Left ventricle myocardium inferior (tissue), 1 donor: ENCODE measurements around the gene GNG7. TPM values are rescaled to one million over a fixed set of nuclear protein-coding genes. Genes with fewer than 3 reads are reported as not detected.

Source experiments
- DNase-seq: peaks from one replicate; pipeline ENCODE4 v3.0.0-alpha.2; 2020
- H3K27ac ChIP-seq: fragments of 200-600 bp; replicated peaks from 2 replicates; pipeline ENCODE4 v1.8.0; 2021
- H3K27me3 ChIP-seq: fragments of 200-600 bp; 2 replicates; pipeline ENCODE4 v1.8.0; 2021; ENCODE audit warnings: low read depth
- H3K36me3 ChIP-seq: fragments of 200-600 bp; 2 replicates; pipeline ENCODE4 v1.8.0; 2021
- H3K4me1 ChIP-seq: fragments of 200-600 bp; 2 replicates; pipeline ENCODE4 v1.8.0; 2021
- H3K4me3 ChIP-seq: fragments of 200-600 bp; 2 replicates; pipeline ENCODE4 v1.8.0; 2021; ENCODE audit warnings: mild to moderate bottlenecking, moderate library complexity
- H3K9me3 ChIP-seq: fragments of 200-600 bp; replicated peaks from 2 replicates; pipeline ENCODE4 v1.8.0; 2021
- intact Hi-C: fragments of 100-400 bp; cut with micrococcal nuclease; formaldehyde crosslinking; loops from one replicate; pipeline ENCODE4 v1.11.0; 2022
- total RNA-seq: library from RNA; stranded (reverse); fragmentation: NEBNext Ultra II Directional; extraction: Animal tissue kit (Norgen Biotek cat#: 25700); gene quantifications from one replicate; pipeline ENCODE4 v1.2.1, GENCODE V29; 2021
- TF ChIP-seq, protein P1 (sequence below): fragments of 200-600 bp; IDR thresholded peaks from 2 replicates; pipeline ENCODE4 v1.8.0; 2021; ENCODE audit warnings: antibody characterized with exemption, mild to moderate bottlenecking, borderline replicate concordance
- donor health status: DM: no; HTN: yes; CAD: no; lungs with severe emphysema.

The GNG7 gene
- total RNA-seq, 1 donor from 2014 or later, result 46.6 TPM

DNA sequence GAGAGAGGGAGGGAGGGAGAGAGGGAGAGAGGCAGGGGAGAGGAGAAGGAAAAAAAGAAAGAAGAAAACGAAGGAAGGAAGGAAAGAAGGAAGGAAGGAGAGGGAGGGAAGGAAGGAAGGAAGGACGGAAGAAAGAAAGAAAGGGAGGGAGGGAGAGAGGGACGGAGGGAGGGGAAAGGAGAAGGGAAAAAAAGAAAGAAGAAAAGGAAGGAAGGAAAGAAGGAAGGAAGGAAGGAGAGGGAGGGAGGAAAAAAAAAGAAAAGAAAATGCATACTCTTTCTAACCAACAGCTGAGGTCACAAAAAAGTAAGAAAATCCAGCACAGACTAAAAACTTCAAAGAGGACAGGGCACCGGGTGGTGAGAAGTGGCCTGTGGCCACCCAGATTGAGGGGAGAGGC, 109.7 kb downstream of the GNG7 start:
- Histone ChIP-seq H3K4me3 (no peak overlapping the region), H3K9me3 (peaks cover 5% of the 10 kb centered on the region), H3K4me1 (peaks cover 12% of the 10 kb centered on the region), H3K27ac (no peak overlapping the region), H3K36me3 (no peaks in the 10 kb centered on the region), H3K27me3 (no peaks in the 10 kb centered on the region)
- no peak for DNase-seq
- TF ChIP-seq, protein P1, sequence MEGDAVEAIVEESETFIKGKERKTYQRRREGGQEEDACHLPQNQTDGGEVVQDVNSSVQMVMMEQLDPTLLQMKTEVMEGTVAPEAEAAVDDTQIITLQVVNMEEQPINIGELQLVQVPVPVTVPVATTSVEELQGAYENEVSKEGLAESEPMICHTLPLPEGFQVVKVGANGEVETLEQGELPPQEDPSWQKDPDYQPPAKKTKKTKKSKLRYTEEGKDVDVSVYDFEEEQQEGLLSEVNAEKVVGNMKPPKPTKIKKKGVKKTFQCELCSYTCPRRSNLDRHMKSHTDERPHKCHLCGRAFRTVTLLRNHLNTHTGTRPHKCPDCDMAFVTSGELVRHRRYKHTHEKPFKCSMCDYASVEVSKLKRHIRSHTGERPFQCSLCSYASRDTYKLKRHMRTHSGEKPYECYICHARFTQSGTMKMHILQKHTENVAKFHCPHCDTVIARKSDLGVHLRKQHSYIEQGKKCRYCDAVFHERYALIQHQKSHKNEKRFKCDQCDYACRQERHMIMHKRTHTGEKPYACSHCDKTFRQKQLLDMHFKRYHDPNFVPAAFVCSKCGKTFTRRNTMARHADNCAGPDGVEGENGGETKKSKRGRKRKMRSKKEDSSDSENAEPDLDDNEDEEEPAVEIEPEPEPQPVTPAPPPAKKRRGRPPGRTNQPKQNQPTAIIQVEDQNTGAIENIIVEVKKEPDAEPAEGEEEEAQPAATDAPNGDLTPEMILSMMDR, result no peak
- intact Hi-C loops, result no loop called here

- no peak for DNase-seq
- peaks cover 21% of the 10 kb centered on the region for H3K4me1 ChIP-seq
- TF ChIP-seq, protein P1, result no peak
- H3K27ac ChIP-seq, result no peak overlapping the region
- no peak overlapping the region for H3K4me3 ChIP-seq
- peaks cover 5% of the 10 kb centered on the region for H3K9me3 ChIP-seq
- no peaks in the 10 kb centered on the region for H3K36me3 ChIP-seq
- H3K27me3 ChIP-seq, result no peaks in the 10 kb centered on the region
- intact Hi-C loops, result no loop called here
These were observed 110.8 kb downstream of the GNG7 start for GRCh38 chr19:2591537-2592291.

DNA sequence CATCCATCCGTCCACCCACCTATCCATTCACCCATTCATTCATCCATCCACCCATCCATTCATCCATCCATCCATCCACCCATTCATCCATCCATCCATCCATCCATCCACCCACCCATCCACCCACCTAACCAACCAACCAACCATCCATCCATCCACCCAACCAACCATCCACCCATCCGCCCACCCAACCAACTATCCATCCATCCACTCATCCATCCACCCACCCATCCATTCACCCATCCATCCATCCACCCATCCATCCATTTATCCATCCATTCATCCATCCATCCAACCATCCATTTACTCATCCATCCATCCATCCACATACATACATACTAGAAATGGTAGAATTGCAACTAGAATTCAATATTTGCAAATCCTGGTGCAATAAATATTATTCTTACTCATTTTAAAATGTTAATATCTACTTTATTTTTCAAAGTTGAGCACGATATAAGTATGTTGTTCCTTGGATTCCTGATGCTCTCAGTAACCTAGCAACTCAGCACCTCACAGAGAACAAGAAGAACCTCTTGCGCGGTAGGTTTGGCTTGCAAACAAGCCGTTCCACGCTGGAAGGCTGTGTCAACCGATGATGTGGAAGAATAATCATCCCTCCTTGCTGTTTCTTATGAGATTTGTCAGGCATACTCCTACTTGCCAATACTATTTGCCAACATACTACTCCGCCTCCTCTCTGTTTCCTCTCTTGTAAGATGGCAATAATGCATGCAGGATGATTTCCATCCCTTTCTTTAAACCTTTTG, 111.7 kb downstream of the GNG7 start:
- peaks cover 21% of the 10 kb centered on the region for H3K4me1 ChIP-seq
- H3K36me3 ChIP-seq, result no peaks in the 10 kb centered on the region
- no peaks in the 10 kb centered on the region for H3K27me3 ChIP-seq
- peaks cover 5% of the 10 kb centered on the region for H3K9me3 ChIP-seq
- no peak overlapping the region for H3K4me3 ChIP-seq
- no peak for DNase-seq
- TF ChIP-seq, protein P1, result no peak
- H3K27ac ChIP-seq, result no peak overlapping the region
- intact Hi-C loops, result no loop called here

- no peak for DNase-seq
- Histone ChIP-seq H3K27me3 (no peaks in the 10 kb centered on the region), H3K4me3 (no peak overlapping the region), H3K9me3 (peaks cover 5% of the 10 kb centered on the region), H3K4me1 (peaks cover 21% of the 10 kb centered on the region), H3K36me3 (no peaks in the 10 kb centered on the region), H3K27ac (no peak overlapping the region)
- intact Hi-C loops, result loop anchor here (10.0 kb wide), 1 partner anchor 115 kb away; the partner anchor contains the start of gene GADD45B
- TF ChIP-seq, protein P1, result no peak
These were observed 113.1 kb downstream of the GNG7 start for GRCh38 chr19:2589441-2589840.

DNA sequence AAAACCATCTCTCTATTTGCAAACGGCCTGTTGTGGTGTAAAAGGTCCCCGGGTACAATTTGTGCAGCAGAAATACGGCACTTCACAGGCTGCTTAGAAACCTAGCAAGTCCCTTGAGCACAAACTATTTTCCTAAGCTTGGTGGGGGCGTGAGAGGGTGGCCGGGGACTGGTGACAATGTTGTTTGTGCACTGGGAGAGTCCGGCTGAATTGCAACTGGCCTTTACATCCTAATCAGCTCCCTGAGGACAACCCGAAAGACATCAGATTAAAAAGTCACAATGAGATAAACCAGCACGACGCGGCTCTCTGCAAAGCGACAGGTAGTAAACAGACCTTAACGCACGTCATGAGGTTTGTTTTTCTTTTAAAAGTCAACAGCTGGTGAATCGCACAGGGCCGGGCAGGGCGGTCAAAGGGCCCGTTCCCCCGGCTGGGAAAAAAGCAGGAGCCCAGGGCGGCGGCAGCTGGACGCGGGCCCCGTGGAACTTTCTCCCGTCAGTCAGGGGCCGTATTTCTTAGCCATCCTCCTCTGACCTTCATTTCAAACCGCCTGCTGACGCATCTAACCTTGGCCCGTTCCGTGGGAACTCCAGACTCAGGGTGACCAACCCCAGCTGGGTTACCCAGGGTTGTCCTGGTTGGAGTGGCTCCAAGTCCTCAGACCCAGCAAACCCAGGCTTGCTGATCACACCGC, 114.3 kb downstream of the GNG7 start:
- peak overlapping the region; percentile 79 for H3K27ac ChIP-seq
- peaks cover 21% of the 10 kb centered on the region for H3K4me1 ChIP-seq
- H3K36me3 ChIP-seq, result no peaks in the 10 kb centered on the region
- peak; percentile 66 for DNase-seq
- intact Hi-C loops, result loop anchor here (10.0 kb wide), 1 partner anchor 113 kb away; the partner anchor contains the start of gene GADD45B
- TF ChIP-seq, protein P1, result no peak
- peak overlapping the region; percentile 38 for H3K4me3 ChIP-seq
- H3K9me3 ChIP-seq, result peaks cover 11% of the 10 kb centered on the region
- no peaks in the 10 kb centered on the region for H3K27me3 ChIP-seq
